ENCODE data around the gene HTR4. TPM values are rescaled to one million over a fixed set of nuclear protein-coding genes. Genes with fewer than 3 reads are reported as not detected.

Gene HTR4
- total and polyA plus RNA-seq, 2 donors (not counting 1 experiment from before 2014, with no cell fraction given) = not detected

- TF ChIP-seq EZH2 (IDR thresholded peaks at IDR 0.05; ENCODE audit: low read length, missing control alignments) = no peak
- TF ChIP-seq, protein P1, sequence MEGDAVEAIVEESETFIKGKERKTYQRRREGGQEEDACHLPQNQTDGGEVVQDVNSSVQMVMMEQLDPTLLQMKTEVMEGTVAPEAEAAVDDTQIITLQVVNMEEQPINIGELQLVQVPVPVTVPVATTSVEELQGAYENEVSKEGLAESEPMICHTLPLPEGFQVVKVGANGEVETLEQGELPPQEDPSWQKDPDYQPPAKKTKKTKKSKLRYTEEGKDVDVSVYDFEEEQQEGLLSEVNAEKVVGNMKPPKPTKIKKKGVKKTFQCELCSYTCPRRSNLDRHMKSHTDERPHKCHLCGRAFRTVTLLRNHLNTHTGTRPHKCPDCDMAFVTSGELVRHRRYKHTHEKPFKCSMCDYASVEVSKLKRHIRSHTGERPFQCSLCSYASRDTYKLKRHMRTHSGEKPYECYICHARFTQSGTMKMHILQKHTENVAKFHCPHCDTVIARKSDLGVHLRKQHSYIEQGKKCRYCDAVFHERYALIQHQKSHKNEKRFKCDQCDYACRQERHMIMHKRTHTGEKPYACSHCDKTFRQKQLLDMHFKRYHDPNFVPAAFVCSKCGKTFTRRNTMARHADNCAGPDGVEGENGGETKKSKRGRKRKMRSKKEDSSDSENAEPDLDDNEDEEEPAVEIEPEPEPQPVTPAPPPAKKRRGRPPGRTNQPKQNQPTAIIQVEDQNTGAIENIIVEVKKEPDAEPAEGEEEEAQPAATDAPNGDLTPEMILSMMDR (conservative IDR thresholded peaks at IDR 0.05 in 1 of 2, IDR thresholded peaks at IDR 0.05 in 1 of 2; ENCODE audit: low read depth in 1 of 2, low read length in 2 of 2) = no peak
- no peaks in the 10 kb centered on the region for H3K9me3 ChIP-seq (ENCODE audit: control insufficient read depth, insufficient read depth, low read depth, low read length)
These were observed 8.8 kb downstream of the HTR4 start for GRCh38 chr5:148645527-148645926.

GRCh38 chr5:148641735-148642134 lies 12.6 kb downstream of the HTR4 start:
- Histone ChIP-seq H3K4me3 (replicated peaks in 1 of 4; ENCODE audit: control extremely low read depth in 1 of 4, insufficient read depth in 1 of 4, low read depth in 3 of 4, low read length in 4 of 4) (no peak overlapping the region), H3K4me2 (ENCODE audit: extremely low read depth, insufficient read depth, low read length) (no peak overlapping the region), H3K27ac (ENCODE audit: insufficient read depth, low read length) (no peak overlapping the region), H3K27me3 (ENCODE audit: control insufficient read depth, insufficient read depth, low read length) (no peaks in the 10 kb centered on the region), H3K9me3 (ENCODE audit: control insufficient read depth, insufficient read depth, low read depth, low read length) (no peaks in the 10 kb centered on the region), H3K4me1 (ENCODE audit: control insufficient read depth, extremely low read depth, insufficient read depth, low read length) (no peaks in the 10 kb centered on the region), H4K20me1 (ENCODE audit: control insufficient read depth, extremely low read depth, insufficient read depth, low read length) (no peaks in the 10 kb centered on the region), H2AFZ (ENCODE audit: low read length) (no peak overlapping the region), H3K36me3 (ENCODE audit: control insufficient read depth, insufficient read depth, low read length) (no peaks in the 10 kb centered on the region), H3K79me2 (ENCODE audit: control insufficient read depth, insufficient read depth, low read length) (no peaks in the 10 kb centered on the region), H3K9ac (ENCODE audit: insufficient read depth, low read length) (no peak overlapping the region)
- DNase-seq (ENCODE audit: low read depth in 2 of 2) = no peak
- TF ChIP-seq, protein P1 (conservative IDR thresholded peaks at IDR 0.05 in 1 of 2, IDR thresholded peaks at IDR 0.05 in 1 of 2; ENCODE audit: low read depth in 1 of 2, low read length in 2 of 2) = no peak
- no peak for TF ChIP-seq EZH2 (IDR thresholded peaks at IDR 0.05; ENCODE audit: low read length, missing control alignments)

More at GRCh38 chr5:148645527-148645926, 8.8 kb downstream of the HTR4 start:
- Histone ChIP-seq H3K27ac (ENCODE audit: insufficient read depth, low read length) (no peak overlapping the region), H3K36me3 (ENCODE audit: control insufficient read depth, insufficient read depth, low read length) (no peaks in the 10 kb centered on the region), H2AFZ (ENCODE audit: low read length) (no peak overlapping the region), H3K4me1 (ENCODE audit: control insufficient read depth, extremely low read depth, insufficient read depth, low read length) (no peaks in the 10 kb centered on the region), H3K27me3 (ENCODE audit: control insufficient read depth, insufficient read depth, low read length) (no peaks in the 10 kb centered on the region), H3K79me2 (ENCODE audit: control insufficient read depth, insufficient read depth, low read length) (no peaks in the 10 kb centered on the region), H3K4me2 (ENCODE audit: extremely low read depth, insufficient read depth, low read length) (no peak overlapping the region), H3K4me3 (replicated peaks in 1 of 4; ENCODE audit: control extremely low read depth in 1 of 4, insufficient read depth in 1 of 4, low read depth in 3 of 4, low read length in 4 of 4) (no peak overlapping the region), H3K9ac (ENCODE audit: insufficient read depth, low read length) (no peak overlapping the region), H4K20me1 (ENCODE audit: control insufficient read depth, extremely low read depth, insufficient read depth, low read length) (no peaks in the 10 kb centered on the region)
- DNase-seq (ENCODE audit: low read depth in 2 of 2) = no peak

DNA sequence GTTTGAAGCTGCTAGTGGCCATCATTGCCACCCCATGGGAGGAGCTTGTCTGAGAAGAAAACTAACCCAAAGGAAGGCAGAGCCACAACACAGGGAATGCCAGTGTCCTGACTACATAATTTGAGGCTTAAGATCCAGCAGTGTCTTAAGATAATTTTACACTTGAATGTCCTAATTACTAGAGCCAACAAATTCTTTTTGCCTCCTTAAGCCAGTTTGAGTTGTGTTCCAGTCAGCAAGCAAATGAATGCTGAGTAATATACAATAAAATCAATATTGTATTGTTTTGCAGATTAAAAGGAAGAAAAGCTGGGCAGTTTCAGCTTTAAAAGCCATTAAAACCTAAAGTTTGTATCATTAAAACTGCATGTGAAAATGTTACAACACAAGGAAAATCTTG lies 13.9 kb downstream of the HTR4 start:
- Histone ChIP-seq H3K9ac (ENCODE audit: insufficient read depth, low read length) (no peak overlapping the region), H3K4me3 (replicated peaks in 1 of 4; ENCODE audit: control extremely low read depth in 1 of 4, insufficient read depth in 1 of 4, low read depth in 3 of 4, low read length in 4 of 4) (no peak overlapping the region), H3K4me2 (ENCODE audit: extremely low read depth, insufficient read depth, low read length) (no peak overlapping the region), H3K4me1 (ENCODE audit: control insufficient read depth, extremely low read depth, insufficient read depth, low read length) (no peaks in the 10 kb centered on the region), H3K79me2 (ENCODE audit: control insufficient read depth, insufficient read depth, low read length) (no peaks in the 10 kb centered on the region), H2AFZ (ENCODE audit: low read length) (no peak overlapping the region), H3K27me3 (ENCODE audit: control insufficient read depth, insufficient read depth, low read length) (no peaks in the 10 kb centered on the region), H4K20me1 (ENCODE audit: control insufficient read depth, extremely low read depth, insufficient read depth, low read length) (no peaks in the 10 kb centered on the region), H3K36me3 (ENCODE audit: control insufficient read depth, insufficient read depth, low read length) (no peaks in the 10 kb centered on the region), H3K9me3 (ENCODE audit: control insufficient read depth, insufficient read depth, low read depth, low read length) (no peaks in the 10 kb centered on the region), H3K27ac (ENCODE audit: insufficient read depth, low read length) (no peak overlapping the region)
- TF ChIP-seq, protein P1 (conservative IDR thresholded peaks at IDR 0.05 in 1 of 2, IDR thresholded peaks at IDR 0.05 in 1 of 2; ENCODE audit: low read depth in 1 of 2, low read length in 2 of 2) = no peak
- no peak for TF ChIP-seq EZH2 (IDR thresholded peaks at IDR 0.05; ENCODE audit: low read length, missing control alignments)
- no peak for DNase-seq (ENCODE audit: low read depth in 2 of 2)
